GM12864 (cell line): ENCODE measurements around the gene CYP1A1.
"Not testable (repeated sequence)": the region's sequence is repeated elsewhere in the genome, so short reads cannot be mapped to it uniquely, and the experiment has no call there.

Experiments used
- DNase-seq: peaks from one replicate; pipeline ENCODE4 v3.0.0-alpha.2; 2011; ENCODE audit warnings: low read depth
- H3K4me3 ChIP-seq: 2 replicates; pipeline ENCODE4 v1.5.1; 2011; ENCODE audit warnings: mild to moderate bottlenecking, low read depth, low read length, control low read depth
- TF ChIP-seq, protein P1 (sequence below): IDR thresholded peaks from 2 replicates; pipeline ENCODE4 v1.5.1; 2011; ENCODE audit warnings: low read depth, mild to moderate bottlenecking, moderate library complexity, low read length, control low read depth, inconsistent platforms; ENCODE audit errors: missing control alignments

Gene CYP1A1

GRCh38 chr15:74752531-74752930 lies 27.2 kb upstream of the CYP1A1 start:
- no peak for DNase-seq
- H3K4me3 ChIP-seq: no peak overlapping the region
- TF ChIP-seq, protein P1, sequence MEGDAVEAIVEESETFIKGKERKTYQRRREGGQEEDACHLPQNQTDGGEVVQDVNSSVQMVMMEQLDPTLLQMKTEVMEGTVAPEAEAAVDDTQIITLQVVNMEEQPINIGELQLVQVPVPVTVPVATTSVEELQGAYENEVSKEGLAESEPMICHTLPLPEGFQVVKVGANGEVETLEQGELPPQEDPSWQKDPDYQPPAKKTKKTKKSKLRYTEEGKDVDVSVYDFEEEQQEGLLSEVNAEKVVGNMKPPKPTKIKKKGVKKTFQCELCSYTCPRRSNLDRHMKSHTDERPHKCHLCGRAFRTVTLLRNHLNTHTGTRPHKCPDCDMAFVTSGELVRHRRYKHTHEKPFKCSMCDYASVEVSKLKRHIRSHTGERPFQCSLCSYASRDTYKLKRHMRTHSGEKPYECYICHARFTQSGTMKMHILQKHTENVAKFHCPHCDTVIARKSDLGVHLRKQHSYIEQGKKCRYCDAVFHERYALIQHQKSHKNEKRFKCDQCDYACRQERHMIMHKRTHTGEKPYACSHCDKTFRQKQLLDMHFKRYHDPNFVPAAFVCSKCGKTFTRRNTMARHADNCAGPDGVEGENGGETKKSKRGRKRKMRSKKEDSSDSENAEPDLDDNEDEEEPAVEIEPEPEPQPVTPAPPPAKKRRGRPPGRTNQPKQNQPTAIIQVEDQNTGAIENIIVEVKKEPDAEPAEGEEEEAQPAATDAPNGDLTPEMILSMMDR: no peak

DNA sequence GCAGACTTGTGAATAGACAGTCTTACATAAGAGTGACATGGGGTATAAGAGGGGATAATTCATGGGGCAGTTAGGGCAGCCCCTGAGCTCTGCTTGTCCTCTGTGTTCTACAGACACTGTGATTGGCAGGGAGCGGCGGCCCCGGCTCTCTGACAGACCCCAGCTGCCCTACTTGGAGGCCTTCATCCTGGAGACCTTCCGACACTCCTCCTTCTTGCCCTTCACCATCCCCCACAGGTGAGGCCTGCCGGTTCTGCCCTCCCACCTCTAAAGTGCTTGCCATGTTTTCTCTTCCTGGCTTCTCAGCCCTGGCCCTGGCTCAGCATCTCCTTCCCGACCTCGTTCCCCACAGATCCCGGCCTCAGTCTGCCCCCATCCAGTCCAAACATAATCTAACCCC lies 26.7 kb upstream of the CYP1A1 start:
- H3K4me3 ChIP-seq: no peak overlapping the region
- TF ChIP-seq, protein P1: no peak
- no peak for DNase-seq

- DNase-seq: no peak
- TF ChIP-seq, protein P1: no peak
- no peak overlapping the region for H3K4me3 ChIP-seq
Measured at GRCh38 chr15:74750751-74751150, 25.4 kb upstream of the CYP1A1 start.

DNA sequence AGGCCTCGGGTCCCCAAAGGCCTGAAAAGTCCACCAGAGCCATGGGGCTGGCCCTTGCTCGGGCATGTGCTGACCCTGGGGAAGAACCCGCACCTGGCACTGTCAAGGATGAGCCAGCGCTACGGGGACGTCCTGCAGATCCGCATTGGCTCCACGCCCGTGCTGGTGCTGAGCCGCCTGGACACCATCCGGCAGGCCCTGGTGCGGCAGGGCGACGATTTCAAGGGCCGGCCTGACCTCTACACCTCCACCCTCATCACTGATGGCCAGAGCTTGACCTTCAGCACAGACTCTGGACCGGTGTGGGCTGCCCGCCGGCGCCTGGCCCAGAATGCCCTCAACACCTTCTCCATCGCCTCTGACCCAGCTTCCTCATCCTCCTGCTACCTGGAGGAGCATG lies 24.5 kb upstream of the CYP1A1 start:
- TF ChIP-seq, protein P1: no peak
- H3K4me3 ChIP-seq: no peak overlapping the region
- no peak for DNase-seq

- no peak within 1 kb of the TSS for H3K4me3 ChIP-seq
- no peak for DNase-seq
- TF ChIP-seq, protein P1: no peak
Measured at GRCh38 chr15:74748322-74748946, 23.1 kb upstream of the CYP1A1 start, which contains the start of gene CYP1A2. Gene CYP1A2, plus strand, starts transcription at chr15:74748845. Its CDS starts 894 bp downstream, at chr15:74749739.

DNA sequence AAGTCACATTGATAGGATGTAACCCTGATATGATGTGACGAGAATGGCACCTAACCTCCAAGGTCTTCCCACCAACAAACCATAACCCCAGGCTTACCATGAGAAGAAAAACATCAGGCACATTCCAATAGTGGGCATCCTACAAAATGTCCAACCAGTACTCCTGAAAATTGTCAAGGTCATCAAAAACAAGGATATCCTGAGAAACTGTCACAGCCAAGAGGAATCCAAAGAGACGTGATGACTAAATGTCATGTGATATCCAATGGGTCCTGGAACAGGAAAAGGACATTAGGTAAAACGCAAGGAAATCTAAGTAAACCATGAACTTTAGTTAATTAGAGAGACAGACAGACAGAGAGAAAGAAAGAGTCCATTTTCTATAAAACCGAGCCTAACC lies 21.1 kb upstream of the CYP1A1 start:
- DNase-seq: no peak
- no peak overlapping the region for H3K4me3 ChIP-seq
- TF ChIP-seq, protein P1: no peak

GRCh38 chr15:74742422-74742821 lies 17.1 kb upstream of the CYP1A1 start:
- TF ChIP-seq, protein P1: no peak
- no peak for DNase-seq
- H3K4me3 ChIP-seq: no peak overlapping the region

GRCh38 chr15:74738239-74738638 lies 12.9 kb upstream of the CYP1A1 start:
- DNase-seq, H3K4me3 ChIP-seq: not testable (repeated sequence)
